ENCODE measurements around the gene PRRC2B. TPM values are rescaled to one million over a fixed set of nuclear protein-coding genes. Genes with fewer than 3 reads are reported as not detected.
A peak's percentile ranks its signal among the peaks of the same experiment; 100 is the strongest.

Gene PRRC2B
- total RNA-seq, 1 donor from 2014 or later = 505 TPM

- no peaks in the 10 kb centered on the region for H3K9me3 Mint-ChIP-seq
- H3K4me3 Mint-ChIP-seq = no peak overlapping the region
- peaks cover 18% of the 10 kb centered on the region for H3K36me3 Mint-ChIP-seq
- H3K27ac Mint-ChIP-seq = no peak overlapping the region
- H3K4me1 Mint-ChIP-seq = peaks cover 7% of the 10 kb centered on the region
- DNase-seq (ENCODE audit: low spot score in 2 of 2, unreplicated experiment in 2 of 2) = no peak
- H3K27me3 Mint-ChIP-seq (ENCODE audit: low read depth) = no peaks in the 10 kb centered on the region
- TF ChIP-seq, protein P1, sequence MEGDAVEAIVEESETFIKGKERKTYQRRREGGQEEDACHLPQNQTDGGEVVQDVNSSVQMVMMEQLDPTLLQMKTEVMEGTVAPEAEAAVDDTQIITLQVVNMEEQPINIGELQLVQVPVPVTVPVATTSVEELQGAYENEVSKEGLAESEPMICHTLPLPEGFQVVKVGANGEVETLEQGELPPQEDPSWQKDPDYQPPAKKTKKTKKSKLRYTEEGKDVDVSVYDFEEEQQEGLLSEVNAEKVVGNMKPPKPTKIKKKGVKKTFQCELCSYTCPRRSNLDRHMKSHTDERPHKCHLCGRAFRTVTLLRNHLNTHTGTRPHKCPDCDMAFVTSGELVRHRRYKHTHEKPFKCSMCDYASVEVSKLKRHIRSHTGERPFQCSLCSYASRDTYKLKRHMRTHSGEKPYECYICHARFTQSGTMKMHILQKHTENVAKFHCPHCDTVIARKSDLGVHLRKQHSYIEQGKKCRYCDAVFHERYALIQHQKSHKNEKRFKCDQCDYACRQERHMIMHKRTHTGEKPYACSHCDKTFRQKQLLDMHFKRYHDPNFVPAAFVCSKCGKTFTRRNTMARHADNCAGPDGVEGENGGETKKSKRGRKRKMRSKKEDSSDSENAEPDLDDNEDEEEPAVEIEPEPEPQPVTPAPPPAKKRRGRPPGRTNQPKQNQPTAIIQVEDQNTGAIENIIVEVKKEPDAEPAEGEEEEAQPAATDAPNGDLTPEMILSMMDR (IDR thresholded peaks at IDR 0.05; ENCODE audit: unreplicated experiment) = no peak
These were observed 132.0 kb downstream of the PRRC2B start for GRCh38 chr9:131525643-131526565.

DNA sequence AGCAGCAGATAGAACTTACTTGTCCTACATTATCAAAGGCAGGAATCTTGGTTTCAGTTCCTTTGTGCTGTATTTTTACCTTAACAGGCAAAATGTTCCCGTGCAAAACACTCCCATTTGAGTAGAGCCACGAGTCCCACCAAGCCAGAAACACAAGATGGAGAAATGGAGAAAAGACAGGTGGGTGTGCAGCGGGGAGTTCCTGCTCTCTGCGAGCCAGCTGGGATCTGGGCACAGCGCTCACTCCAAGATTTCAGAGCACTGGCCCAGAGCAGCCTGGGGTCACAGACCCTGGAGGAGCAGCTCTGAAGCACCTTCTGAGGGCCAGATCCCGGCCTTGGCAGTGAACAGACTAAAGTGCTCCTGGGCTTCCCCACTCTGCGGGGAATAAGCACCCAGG is 134.3 kb downstream of the PRRC2B start:
- no peaks in the 10 kb centered on the region for H3K27me3 Mint-ChIP-seq (ENCODE audit: low read depth)
- no peaks in the 10 kb centered on the region for H3K9me3 Mint-ChIP-seq
- TF ChIP-seq, protein P1 (IDR thresholded peaks at IDR 0.05; ENCODE audit: unreplicated experiment) = no peak
- no peak overlapping the region for H3K27ac Mint-ChIP-seq
- H3K4me1 Mint-ChIP-seq = peaks cover 7% of the 10 kb centered on the region
- peaks cover 18% of the 10 kb centered on the region for H3K36me3 Mint-ChIP-seq
- H3K4me3 Mint-ChIP-seq = peak overlapping the region; percentile 53
- no peak for DNase-seq (ENCODE audit: low spot score in 2 of 2, unreplicated experiment in 2 of 2)

DNA sequence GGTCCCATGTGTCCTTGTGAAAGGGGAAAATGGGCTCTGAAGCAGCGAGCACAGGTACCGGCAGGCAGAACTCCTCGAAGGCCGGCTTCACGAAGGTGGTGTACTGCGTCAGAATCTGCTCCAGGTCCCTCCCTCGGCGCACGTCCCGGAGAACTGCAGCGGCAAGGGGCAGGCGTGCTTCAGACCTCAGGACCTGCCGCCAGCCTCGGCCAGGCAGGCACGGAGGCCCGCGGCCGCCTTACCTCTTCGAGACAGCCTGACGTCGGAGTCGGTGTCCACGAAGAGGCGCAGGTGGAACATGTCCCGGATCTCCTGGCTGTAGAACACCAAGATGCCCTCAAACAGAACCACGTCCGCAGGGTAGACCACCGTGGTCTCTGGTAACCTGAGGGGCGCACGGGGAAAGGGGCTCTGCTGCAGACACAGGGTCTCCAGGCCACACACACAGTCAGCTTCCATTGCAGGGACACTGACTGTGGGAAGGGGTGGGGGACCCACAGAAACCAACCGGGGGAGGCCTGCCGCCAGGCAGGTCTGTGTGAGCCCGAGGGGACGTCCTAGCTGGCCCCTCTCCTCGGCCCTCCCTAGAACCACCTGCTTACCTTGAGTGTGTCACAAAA is 135.1 kb downstream of the PRRC2B start:
- Mint-ChIP-seq H3K4me1 (peaks cover 7% of the 10 kb centered on the region), H3K4me3 (peak overlapping the region; percentile 80), H3K36me3 (peaks cover 18% of the 10 kb centered on the region), H3K9me3 (no peaks in the 10 kb centered on the region), H3K27ac (no peak overlapping the region), H3K27me3 (ENCODE audit: low read depth) (no peaks in the 10 kb centered on the region)
- DNase-seq (ENCODE audit: low spot score in 2 of 2, unreplicated experiment in 2 of 2) = no peak
- TF ChIP-seq, protein P1 (IDR thresholded peaks at IDR 0.05; ENCODE audit: unreplicated experiment) = no peak

DNA sequence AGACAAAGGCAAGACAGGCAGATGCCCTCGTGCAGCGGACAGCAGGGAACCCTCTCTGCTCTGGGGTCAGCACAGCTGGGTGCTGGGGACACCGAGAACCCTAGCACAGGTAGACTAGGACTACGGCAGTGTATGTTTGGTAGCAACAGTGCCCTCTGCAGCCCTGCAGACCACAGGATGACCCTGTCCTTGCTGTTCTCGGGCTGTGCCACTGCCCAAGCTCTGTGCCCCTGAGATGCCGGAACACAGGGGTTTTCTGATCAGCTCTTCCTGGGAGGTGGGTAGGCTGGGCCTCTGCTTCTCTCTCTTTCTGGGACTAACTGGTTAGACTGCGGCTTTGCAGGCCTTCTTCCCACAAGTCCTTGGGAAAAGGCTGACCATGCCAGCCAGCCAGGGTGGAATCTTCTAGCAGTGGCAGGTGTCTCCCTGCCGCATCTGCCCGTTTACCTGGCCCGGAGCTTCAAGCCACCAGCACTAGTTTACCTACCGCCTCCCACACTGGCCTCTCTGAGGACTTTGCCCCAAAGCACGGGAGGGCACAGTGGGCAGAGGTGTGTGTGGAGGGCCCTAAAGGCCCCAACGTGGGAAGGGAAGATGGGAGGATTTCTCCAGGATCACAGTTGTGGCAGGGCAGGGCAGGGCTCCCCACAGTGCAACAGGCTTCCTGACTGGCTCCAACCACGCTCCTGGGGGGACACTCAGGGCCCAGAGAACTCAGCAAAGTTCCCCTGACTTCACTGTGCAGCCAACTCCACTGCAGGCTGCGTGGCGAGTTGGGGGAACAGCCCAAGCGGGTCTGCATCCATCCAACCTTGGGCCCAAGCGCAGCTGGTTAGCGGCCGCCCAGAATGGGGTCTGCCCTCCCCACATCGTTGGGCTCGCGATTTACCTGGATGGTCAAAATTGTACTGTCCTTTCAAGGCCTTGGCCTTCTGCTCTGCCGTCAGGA is 136.0 kb downstream of the PRRC2B start:
- H3K4me1 Mint-ChIP-seq = peaks cover 7% of the 10 kb centered on the region
- peak overlapping the region; percentile 80 for H3K4me3 Mint-ChIP-seq
- no peaks in the 10 kb centered on the region for H3K27me3 Mint-ChIP-seq (ENCODE audit: low read depth)
- DNase-seq (ENCODE audit: low spot score in 2 of 2, unreplicated experiment in 2 of 2) = no peak
- peak overlapping the region; percentile 67 for H3K27ac Mint-ChIP-seq
- H3K9me3 Mint-ChIP-seq = no peaks in the 10 kb centered on the region
- TF ChIP-seq, protein P1 (IDR thresholded peaks at IDR 0.05; ENCODE audit: unreplicated experiment) = no peak
- H3K36me3 Mint-ChIP-seq = peaks cover 15% of the 10 kb centered on the region

- DNase-seq (ENCODE audit: low spot score in 2 of 2, unreplicated experiment in 2 of 2) = peak in 1 of 2 experiments; percentile 61
- no peaks in the 10 kb centered on the region for H3K9me3 Mint-ChIP-seq
These were observed 136.6 kb downstream of the PRRC2B start for GRCh38 chr9:131530546-131530919.

More at GRCh38 chr9:131530546-131530919, 136.6 kb downstream of the PRRC2B start:
- H3K27ac Mint-ChIP-seq = peak overlapping the region; percentile 67
- H3K4me1 Mint-ChIP-seq = peaks cover 7% of the 10 kb centered on the region
- peaks cover 15% of the 10 kb centered on the region for H3K36me3 Mint-ChIP-seq
- H3K27me3 Mint-ChIP-seq (ENCODE audit: low read depth) = no peaks in the 10 kb centered on the region
- H3K4me3 Mint-ChIP-seq = peak overlapping the region; percentile 80
- TF ChIP-seq, protein P1 (IDR thresholded peaks at IDR 0.05; ENCODE audit: unreplicated experiment) = no peak

All from mesothelial cell of epicardium (in vitro differentiated cells).